H1 (cell line): Measurements from ENCODE around the gene CHAC1. TPM values are rescaled to one million over a fixed set of nuclear protein-coding genes. Genes with fewer than 3 reads are reported as not detected.

Source experiments
- ASH2L ChIP-seq: fragments of 200-600, 300-600 bp; sonication (generic); IDR thresholded peaks from one replicate; pipeline ENCODE4 v1.7.1; 2017; ENCODE audit warnings: low read length
- CBX5 ChIP-seq: fragments of 300-800, 300-1000 bp; sonication (generic); IDR thresholded peaks from 2 replicates; pipeline ENCODE4 v1.7.1; 2016; ENCODE audit warnings: antibody characterized with exemption, low read length, low read depth
- CBX8 ChIP-seq: fragments of 300-800, 300-1000 bp; sonication (generic); IDR thresholded peaks from 2 replicates; pipeline ENCODE4 v1.7.1; 2016; ENCODE audit warnings: low read depth, low read length, borderline replicate concordance
- CEBPB ChIP-seq: IDR thresholded peaks from 2 replicates; pipeline ENCODE4 v1.6.1; 2012; ENCODE audit warnings: low read depth, low read length
- CHD1 ChIP-seq: IDR thresholded peaks from 2 replicates; pipeline ENCODE4 v1.6.1; 2012; ENCODE audit warnings: low read depth, low read length, improper control_type of control experiment
- CHD2 ChIP-seq: IDR thresholded peaks from 2 replicates; pipeline ENCODE4 v1.6.1; 2012; ENCODE audit warnings: low read length, improper control_type of control experiment
- CREB1 ChIP-seq: IDR thresholded peaks from 2 replicates; pipeline ENCODE4 v1.6.1; 2012; ENCODE audit warnings: inconsistent platforms
- FOSL1 ChIP-seq: IDR thresholded peaks from 2 replicates; pipeline ENCODE4 v1.6.1; 2011; ENCODE audit warnings: mild to moderate bottlenecking, low read depth, low read length, moderate library complexity; ENCODE audit not compliant: insufficient read depth
- GTF2F1 ChIP-seq: IDR thresholded peaks from 2 replicates; pipeline ENCODE4 v1.6.1; 2012; ENCODE audit warnings: low read depth, low read length, improper control_type of control experiment, borderline replicate concordance
- KDM4A ChIP-seq: IDR thresholded peaks from one replicate; pipeline ENCODE4 v1.7.1; 2012; ENCODE audit warnings: low read depth, mild to moderate bottlenecking, moderate library complexity, low read length, inconsistent platforms; ENCODE audit not compliant: severe bottlenecking
- KDM5A ChIP-seq: fragments of 200-600 bp; IDR thresholded peaks from 2 replicates; pipeline ENCODE4 v1.7.1; 2012; ENCODE audit warnings: mild to moderate bottlenecking, low read length, inconsistent platforms, mixed read lengths
- MAX ChIP-seq: IDR thresholded peaks from 2 replicates; pipeline ENCODE4 v1.6.1; 2012; ENCODE audit warnings: inconsistent platforms
- NRF1 ChIP-seq: IDR thresholded peaks from 2 replicates; pipeline ENCODE4 v1.6.1; 2011; ENCODE audit warnings: mild to moderate bottlenecking, low read depth, low read length, improper control_type of control experiment
- PHF8 ChIP-seq: fragments of 200-600 bp; sonication (generic); conservative IDR thresholded peaks from 2 replicates; pipeline ENCODE4 v1.7.1; 2012; ENCODE audit warnings: low read depth, mild to moderate bottlenecking, inconsistent platforms, low read length, moderate library complexity
- RAD21 ChIP-seq, 2 experiments: IDR thresholded peaks in 1 of 2; conservative IDR thresholded peaks in 1 of 2; 2 replicates each; pipeline ENCODE4 v1.6.1; 2011; ENCODE audit warnings: low read depth in 2 of 2, low read length in 2 of 2, improper control_type of control experiment in 1 of 2, inconsistent platforms in 1 of 2, mild to moderate bottlenecking in 1 of 2, moderate library complexity in 1 of 2
- RBBP5 ChIP-seq: IDR thresholded peaks from 2 replicates; pipeline ENCODE4 v1.7.1; 2012; ENCODE audit warnings: low read depth, mild to moderate bottlenecking, inconsistent platforms, low read length, moderate library complexity, borderline replicate concordance
- RXRA ChIP-seq: IDR thresholded peaks from 2 replicates; pipeline ENCODE4 v1.6.1; 2011; ENCODE audit warnings: low read depth, mild to moderate bottlenecking, low read length, moderate library complexity; ENCODE audit not compliant: insufficient read depth
- SAP30 ChIP-seq: fragments of 300-600 bp; sonication (generic); IDR thresholded peaks from 2 replicates; pipeline ENCODE4 v1.7.1; 2012; ENCODE audit warnings: low read length, moderate library complexity, mild to moderate bottlenecking, inconsistent platforms; ENCODE audit not compliant: insufficient read depth, insufficient replicate concordance
- SP1 ChIP-seq: IDR thresholded peaks from 2 replicates; pipeline ENCODE4 v1.6.1; 2011; ENCODE audit warnings: low read depth, low read length
- SP4 ChIP-seq: IDR thresholded peaks from 2 replicates; pipeline ENCODE4 v1.6.1; 2012; ENCODE audit warnings: low read length, inconsistent platforms
- SRF ChIP-seq: IDR thresholded peaks from 2 replicates; pipeline ENCODE4 v1.6.1; 2011; ENCODE audit warnings: mild to moderate bottlenecking, low read depth, low read length, moderate library complexity
- TBP ChIP-seq: IDR thresholded peaks from 2 replicates; pipeline ENCODE4 v1.6.1; 2011; ENCODE audit warnings: low read depth, low read length, improper control_type of control experiment
- YY1 ChIP-seq: IDR thresholded peaks from 2 replicates; pipeline ENCODE4 v1.6.1; 2011; ENCODE audit warnings: low read depth, mild to moderate bottlenecking, low read length
- polyA plus RNA-seq, 7 experiments: library from polyadenylated mRNA; depleted of rRNA in 3 of 7; stranded (reverse) in 5 of 7; unstranded in 2 of 7; fragments of >200 nt in 5 of 7; fragments of 200-250 nt in 2 of 7; gene quantifications; 1 replicate in 5 of 7; 2 replicates in 1 of 7; 4 replicates in 1 of 7; pipeline versions ENCODE4 v1.2.1 to v1.2.3, GENCODE V29; 2011 to 2013; ENCODE audit warnings: missing spikeins in 2 of 7, mixed read lengths in 2 of 7
- total RNA-seq: library from RNA; stranded (reverse); fragmentation: NEBNext Ultra II Directional; extraction: Animal tissue kit (Norgen Biotek cat#: 25700); gene quantifications from 2 replicates; pipeline ENCODE4 v1.2.1, GENCODE V29; 2021
- TF ChIP-seq, protein P1 (sequence below): IDR thresholded peaks from 2 replicates; pipeline ENCODE4 v1.6.1; 2011; ENCODE audit warnings: low read depth, mild to moderate bottlenecking, low read length; ENCODE audit not compliant: insufficient read depth

CHAC1 gene
- total and polyA plus RNA-seq, 2 of the 8 experiments (the other 6 are each of a cell fraction or from before 2014, with no cell fraction given) = 34.3 to 159 TPM

DNA sequence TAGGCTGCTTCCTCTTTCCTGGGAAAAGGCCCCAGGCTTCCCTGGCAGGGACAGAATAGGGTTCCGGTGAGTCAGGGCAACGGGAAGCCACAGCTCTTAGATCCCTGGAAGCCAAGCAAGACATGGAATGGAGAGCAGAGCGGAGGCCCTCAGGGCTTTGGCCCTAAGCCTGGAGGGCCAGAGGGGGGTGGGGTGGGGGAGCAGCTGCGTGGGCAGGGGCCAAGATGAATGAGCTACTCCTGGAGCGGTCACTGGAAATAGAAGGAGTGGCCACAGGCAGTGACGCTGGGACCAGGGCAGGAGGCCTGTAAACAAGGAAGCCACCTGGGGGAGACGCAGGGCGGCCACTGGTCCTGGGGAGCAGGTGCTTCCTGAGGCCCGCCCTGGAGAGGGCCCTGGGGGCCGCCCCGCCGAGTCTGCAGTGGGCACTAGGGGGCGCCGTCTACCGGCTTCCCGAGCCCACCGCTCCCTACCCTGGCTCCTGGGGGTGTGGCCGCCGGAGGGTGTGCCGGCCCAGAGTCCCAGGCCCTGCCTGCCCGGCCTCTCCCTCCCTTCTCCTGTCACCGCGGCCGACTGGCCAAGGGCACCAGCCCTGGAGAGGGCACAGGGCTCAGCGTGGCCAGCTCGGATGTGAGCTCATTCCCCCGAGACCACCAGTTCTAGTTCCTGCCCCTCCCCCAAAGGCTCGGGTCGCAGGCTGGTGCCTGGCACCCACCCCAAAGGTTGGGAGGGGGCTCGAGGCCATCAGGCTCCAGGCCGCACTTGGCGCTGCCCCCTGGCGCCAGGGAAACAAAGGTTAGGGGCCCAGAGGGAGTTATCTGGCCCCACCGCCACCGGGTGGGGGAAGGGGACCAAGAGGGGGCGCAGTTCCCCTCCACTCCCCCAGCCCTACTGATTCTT lies 46.9 kb upstream of the CHAC1 start (continued):
- TF ChIP-seq CREB1 (0 out of 2 replicates have a peak, but pooled peaks have one; percentile 24), KDM5A (no peak), SRF (0 out of 2 replicates have a peak, but pooled peaks have one; percentile 16), CHD1 (no peak), CBX8 (no peak), MAX (no peak; the same call in none of the 2 replicates), RAD21 (IDR thresholded peaks at IDR 0.05 in 1 of 2, conservative IDR thresholded peaks at IDR 0.05 in 1 of 2; ENCODE audit: low read depth in 2 of 2, low read length in 2 of 2) (peak; percentile 80 to 87), FOSL1 (no peak), CEBPB (no peak), SAP30 (no peak), KDM4A (peak; percentile 46), PHF8 (no peak), CHD2 (no peak), YY1 (peak; percentile 49; the same call in 1 of the 2 replicates), RBBP5 (no peak), SP1 (no peak), GTF2F1 (no peak), SP4 (no peak), ASH2L (peak; percentile 75), TBP (no peak; the same call in 1 of the 2 replicates), CBX5 (no peak), RXRA (no peak), NRF1 (no peak)
- TF ChIP-seq, protein P1, sequence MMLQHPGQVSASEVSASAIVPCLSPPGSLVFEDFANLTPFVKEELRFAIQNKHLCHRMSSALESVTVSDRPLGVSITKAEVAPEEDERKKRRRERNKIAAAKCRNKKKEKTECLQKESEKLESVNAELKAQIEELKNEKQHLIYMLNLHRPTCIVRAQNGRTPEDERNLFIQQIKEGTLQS = no peak
